Stimulated activated CD4-positive, alpha-beta T cell treated with anti-CD3 and anti-CD28 coated beads, Interleukin-1b, Interleukin-23, amount 100 ng/mL, for 1 hour (primary cell): Measurements from ENCODE around the gene TUBB3.
"Not testable (repeated sequence)": the region's sequence is repeated elsewhere in the genome, so short reads cannot be mapped to it uniquely, and the experiment has no call there.

ENCODE experiments used
- DNase-seq, 2 donors: peaks; one replicate each; pipeline ENCODE4 v3.0.0-alpha.2; 2020; ENCODE audit warnings: low read depth in 2 of 2

Gene TUBB3

GRCh38 chr16:89918453-89919347 lies 4.4 kb upstream of the TUBB3 start, which contains the start of gene MC1R:
TSS of gene MC1R (plus strand) at chr16:89918862. CDS start at chr16:89919259, 397 bp downstream.
- no peak for DNase-seq

- DNase-seq: no peak
Observed at GRCh38 chr16:89919535-89920406, 3.4 kb upstream of the TUBB3 start.

- DNase-seq: no peak
Observed at GRCh38 chr16:89920723-89921122, 2.4 kb upstream of the TUBB3 start.

GRCh38 chr16:89921131-89921701 lies 1.9 kb upstream of the TUBB3 start:
- no peak for DNase-seq

- DNase-seq: no peak
Observed at GRCh38 chr16:89921702-89922476, 1.3 kb upstream of the TUBB3 start.

GRCh38 chr16:89922477-89922883 lies 662 bp upstream of the TUBB3 start:
- DNase-seq: no peak

- no peak for DNase-seq
Observed at GRCh38 chr16:89923640-89924296, 626 bp downstream of the TUBB3 start.

- DNase-seq: no peak
Observed at GRCh38 chr16:89924297-89924924, 1.3 kb downstream of the TUBB3 start.

GRCh38 chr16:89924925-89925307 lies 1.8 kb downstream of the TUBB3 start:
- no peak for DNase-seq

- no peak for DNase-seq
Observed at GRCh38 chr16:89925596-89926079, 2.5 kb downstream of the TUBB3 start.

- DNase-seq: no peak
Observed at GRCh38 chr16:89931305-89931896, 8.3 kb downstream of the TUBB3 start.

- no peak for DNase-seq
Observed at GRCh38 chr16:89931964-89932363, 8.8 kb downstream of the TUBB3 start.

- not testable (repeated sequence) for DNase-seq
Observed at GRCh38 chr16:89934019-89934418, 10.9 kb downstream of the TUBB3 start.

- DNase-seq: no peak
Observed at GRCh38 chr16:89934611-89935553, 11.7 kb downstream of the TUBB3 start.

- DNase-seq: not testable (repeated sequence)
Observed at GRCh38 chr16:89935620-89936019, 12.5 kb downstream of the TUBB3 start.

GRCh38 chr16:89936034-89936433 lies 12.9 kb downstream of the TUBB3 start:
- no peak for DNase-seq

GRCh38 chr16:89936508-89936907 lies 13.4 kb downstream of the TUBB3 start:
- no peak for DNase-seq

GRCh38 chr16:89936981-89937380 lies 13.8 kb downstream of the TUBB3 start:
- no peak for DNase-seq
